Measurements from ENCODE around the gene SLC6A19. TPM values are rescaled to one million over a fixed set of nuclear protein-coding genes. Genes with fewer than 3 reads are reported as not detected.
A peak's percentile ranks its signal among the peaks of the same experiment; 100 is the strongest.
"Not testable (repeated sequence)": the region's sequence is repeated elsewhere in the genome, so short reads cannot be mapped to it uniquely, and the experiment has no call there.

SLC6A19 gene
- total RNA-seq, 3 donors from 2014 or later, result 0.08 TPM; not detected in 2

- ATAC-seq, result no peak
- H3K36me3 Mint-ChIP-seq (ENCODE audit: insufficient read depth), result no peaks in the 10 kb centered on the region
Measured at GRCh38 chr5:1264211-1264610, 62.8 kb downstream of the SLC6A19 start.

GRCh38 chr5:1265026-1265425 lies 63.6 kb downstream of the SLC6A19 start:
- Mint-ChIP-seq H3K27me3 (ENCODE audit: low read depth) (no peaks in the 10 kb centered on the region), H3K4me3 (no peak overlapping the region), H3K4me1 (ENCODE audit: low read depth) (peaks cover 13% of the 10 kb centered on the region), H3K36me3 (ENCODE audit: insufficient read depth) (no peaks in the 10 kb centered on the region), H3K9me3 (no peaks in the 10 kb centered on the region)
- no peak for DNase-seq
- no peak for ATAC-seq

More at GRCh38 chr5:1264211-1264610, 62.8 kb downstream of the SLC6A19 start:
- DNase-seq, result no peak
- Mint-ChIP-seq H3K9me3 (no peaks in the 10 kb centered on the region), H3K27me3 (ENCODE audit: low read depth) (no peaks in the 10 kb centered on the region), H3K4me1 (ENCODE audit: low read depth) (peaks cover 10% of the 10 kb centered on the region), H3K4me3 (no peak overlapping the region)

- Mint-ChIP-seq H3K27me3 (ENCODE audit: low read depth) (no peaks in the 10 kb centered on the region), H3K36me3 (ENCODE audit: insufficient read depth) (no peaks in the 10 kb centered on the region)
Measured at GRCh38 chr5:1265461-1266455, 64.4 kb downstream of the SLC6A19 start.

GRCh38 chr5:1266791-1267190 lies 65.4 kb downstream of the SLC6A19 start:
- H3K4me1 Mint-ChIP-seq (ENCODE audit: low read depth), result peaks cover 13% of the 10 kb centered on the region
- ATAC-seq, result no peak
- H3K27me3 Mint-ChIP-seq (ENCODE audit: low read depth), result no peaks in the 10 kb centered on the region
- no peaks in the 10 kb centered on the region for H3K9me3 Mint-ChIP-seq
- H3K4me3 Mint-ChIP-seq, result no peak overlapping the region
- H3K36me3 Mint-ChIP-seq (ENCODE audit: insufficient read depth), result no peaks in the 10 kb centered on the region
- no peak for DNase-seq

More at GRCh38 chr5:1265461-1266455, 64.4 kb downstream of the SLC6A19 start:
- DNase-seq, result no peak
- Mint-ChIP-seq H3K4me3 (no peak overlapping the region), H3K9me3 (no peaks in the 10 kb centered on the region), H3K4me1 (ENCODE audit: low read depth) (peaks cover 13% of the 10 kb centered on the region)
- ATAC-seq, result no peak

GRCh38 chr5:1267464-1267863 lies 66.1 kb downstream of the SLC6A19 start:
- H3K4me1 Mint-ChIP-seq (ENCODE audit: low read depth), result peaks cover 13% of the 10 kb centered on the region
- not testable (repeated sequence) for ATAC-seq; H3K9me3 Mint-ChIP-seq; H3K27me3 Mint-ChIP-seq (ENCODE audit: low read depth); DNase-seq; H3K36me3 Mint-ChIP-seq (ENCODE audit: insufficient read depth); H3K4me3 Mint-ChIP-seq

GRCh38 chr5:1268056-1268455 lies 66.7 kb downstream of the SLC6A19 start:
- Mint-ChIP-seq H3K4me3 (no peak overlapping the region), H3K36me3 (ENCODE audit: insufficient read depth) (no peaks in the 10 kb centered on the region), H3K9me3 (no peaks in the 10 kb centered on the region), H3K27me3 (ENCODE audit: low read depth) (no peaks in the 10 kb centered on the region), H3K4me1 (ENCODE audit: low read depth) (peaks cover 13% of the 10 kb centered on the region)
- no peak for ATAC-seq
- DNase-seq, result no peak

- peak; percentile 84 to 96 for ATAC-seq
- Mint-ChIP-seq H3K4me3 (no peak overlapping the region), H3K27me3 (ENCODE audit: low read depth) (no peaks in the 10 kb centered on the region)
Measured at GRCh38 chr5:1268666-1269065, 67.3 kb downstream of the SLC6A19 start.

GRCh38 chr5:1270426-1270825 lies 69.0 kb downstream of the SLC6A19 start:
- peaks cover 13% of the 10 kb centered on the region for H3K4me1 Mint-ChIP-seq (ENCODE audit: low read depth)
- H3K27me3 Mint-ChIP-seq (ENCODE audit: low read depth), result no peaks in the 10 kb centered on the region
- DNase-seq (no peak), ATAC-seq (no peak)
- H3K4me3 Mint-ChIP-seq, result no peak overlapping the region
- H3K9me3 Mint-ChIP-seq, result no peaks in the 10 kb centered on the region
- no peaks in the 10 kb centered on the region for H3K36me3 Mint-ChIP-seq (ENCODE audit: insufficient read depth)

More at GRCh38 chr5:1268666-1269065, 67.3 kb downstream of the SLC6A19 start:
- DNase-seq, result no peak
- Mint-ChIP-seq H3K4me1 (ENCODE audit: low read depth) (peaks cover 13% of the 10 kb centered on the region), H3K36me3 (ENCODE audit: insufficient read depth) (no peaks in the 10 kb centered on the region), H3K9me3 (no peaks in the 10 kb centered on the region)

GRCh38 chr5:1270933-1271914 lies 69.8 kb downstream of the SLC6A19 start:
- Mint-ChIP-seq H3K9me3 (no peaks in the 10 kb centered on the region), H3K4me3 (no peak overlapping the region), H3K27me3 (ENCODE audit: low read depth) (no peaks in the 10 kb centered on the region), H3K36me3 (ENCODE audit: insufficient read depth) (no peaks in the 10 kb centered on the region), H3K4me1 (ENCODE audit: low read depth) (peaks cover 13% of the 10 kb centered on the region)
- ATAC-seq (no peak), DNase-seq (no peak)

- no peak for ATAC-seq
- H3K4me1 Mint-ChIP-seq (ENCODE audit: low read depth), result peaks cover 13% of the 10 kb centered on the region
Measured at GRCh38 chr5:1272201-1272600, 70.8 kb downstream of the SLC6A19 start.

GRCh38 chr5:1273745-1274144 lies 72.3 kb downstream of the SLC6A19 start:
- no peak for DNase-seq
- no peak overlapping the region for H3K4me3 Mint-ChIP-seq
- H3K27me3 Mint-ChIP-seq (ENCODE audit: low read depth), result no peaks in the 10 kb centered on the region
- ATAC-seq, result no peak
- peaks cover 3% of the 10 kb centered on the region for H3K9me3 Mint-ChIP-seq
- H3K4me1 Mint-ChIP-seq (ENCODE audit: low read depth), result peaks cover 8% of the 10 kb centered on the region
- peaks cover 3% of the 10 kb centered on the region for H3K36me3 Mint-ChIP-seq (ENCODE audit: insufficient read depth)

More at GRCh38 chr5:1272201-1272600, 70.8 kb downstream of the SLC6A19 start:
- DNase-seq, result no peak
- H3K36me3 Mint-ChIP-seq (ENCODE audit: insufficient read depth), result no peaks in the 10 kb centered on the region
- no peak overlapping the region for H3K4me3 Mint-ChIP-seq
- H3K27me3 Mint-ChIP-seq (ENCODE audit: low read depth), result no peaks in the 10 kb centered on the region
- H3K9me3 Mint-ChIP-seq, result no peaks in the 10 kb centered on the region

GRCh38 chr5:1274471-1274870 lies 73.1 kb downstream of the SLC6A19 start:
- DNase-seq (no peak), ATAC-seq (no peak)
- Mint-ChIP-seq H3K27me3 (ENCODE audit: low read depth) (no peaks in the 10 kb centered on the region), H3K4me3 (no peak overlapping the region), H3K9me3 (peaks cover 3% of the 10 kb centered on the region), H3K4me1 (ENCODE audit: low read depth) (peaks cover 2% of the 10 kb centered on the region), H3K36me3 (ENCODE audit: insufficient read depth) (peaks cover 3% of the 10 kb centered on the region)
